Measurements from ENCODE around the gene TRIM46. TPM values are rescaled to one million over a fixed set of nuclear protein-coding genes. Genes with fewer than 3 reads are reported as not detected.

TRIM46 gene
- total and polyA plus RNA-seq, 9 of the 15 experiments (the other 6 are each of a cell fraction or from before 2014, with no cell fraction given) = 0.05 to 0.60 (median 0.16) TPM; not detected in 3

DNA sequence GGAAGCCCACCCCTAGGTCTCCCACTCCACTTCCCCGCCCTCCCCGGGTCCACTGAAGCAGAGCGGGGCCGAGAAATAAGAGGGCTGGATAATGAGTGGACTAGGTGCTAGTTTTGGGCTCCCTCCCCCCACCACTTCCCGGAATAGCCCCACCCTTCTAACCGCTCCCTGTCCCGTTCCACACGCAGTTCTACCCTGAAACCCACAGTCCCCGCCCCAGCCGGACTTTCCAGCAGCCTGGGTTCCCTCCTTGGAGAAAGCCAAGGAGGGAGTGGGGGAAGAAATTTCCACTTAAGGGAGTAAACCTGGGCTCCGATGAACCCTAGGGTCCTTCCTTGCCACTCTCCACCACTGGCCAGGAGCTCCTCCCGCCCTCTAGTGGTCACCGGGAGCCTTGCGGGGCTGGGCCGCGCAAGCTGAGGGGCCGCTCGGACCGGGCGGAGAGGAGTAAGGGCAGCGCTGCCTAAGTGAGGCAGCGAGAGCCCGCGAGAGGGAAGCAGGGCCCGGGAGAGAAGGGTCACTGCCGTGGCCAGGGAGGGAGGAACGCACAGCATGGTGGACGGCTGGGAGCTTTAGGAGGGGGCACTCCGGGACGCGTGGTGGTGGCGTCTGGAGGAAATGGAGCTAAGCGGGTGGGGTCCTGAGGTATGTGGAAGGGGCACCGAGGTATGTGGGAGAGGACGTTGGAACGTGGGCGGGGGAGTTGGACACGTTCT lies 19.8 kb downstream of the TRIM46 start (continued):
- TF ChIP-seq, protein P1, sequence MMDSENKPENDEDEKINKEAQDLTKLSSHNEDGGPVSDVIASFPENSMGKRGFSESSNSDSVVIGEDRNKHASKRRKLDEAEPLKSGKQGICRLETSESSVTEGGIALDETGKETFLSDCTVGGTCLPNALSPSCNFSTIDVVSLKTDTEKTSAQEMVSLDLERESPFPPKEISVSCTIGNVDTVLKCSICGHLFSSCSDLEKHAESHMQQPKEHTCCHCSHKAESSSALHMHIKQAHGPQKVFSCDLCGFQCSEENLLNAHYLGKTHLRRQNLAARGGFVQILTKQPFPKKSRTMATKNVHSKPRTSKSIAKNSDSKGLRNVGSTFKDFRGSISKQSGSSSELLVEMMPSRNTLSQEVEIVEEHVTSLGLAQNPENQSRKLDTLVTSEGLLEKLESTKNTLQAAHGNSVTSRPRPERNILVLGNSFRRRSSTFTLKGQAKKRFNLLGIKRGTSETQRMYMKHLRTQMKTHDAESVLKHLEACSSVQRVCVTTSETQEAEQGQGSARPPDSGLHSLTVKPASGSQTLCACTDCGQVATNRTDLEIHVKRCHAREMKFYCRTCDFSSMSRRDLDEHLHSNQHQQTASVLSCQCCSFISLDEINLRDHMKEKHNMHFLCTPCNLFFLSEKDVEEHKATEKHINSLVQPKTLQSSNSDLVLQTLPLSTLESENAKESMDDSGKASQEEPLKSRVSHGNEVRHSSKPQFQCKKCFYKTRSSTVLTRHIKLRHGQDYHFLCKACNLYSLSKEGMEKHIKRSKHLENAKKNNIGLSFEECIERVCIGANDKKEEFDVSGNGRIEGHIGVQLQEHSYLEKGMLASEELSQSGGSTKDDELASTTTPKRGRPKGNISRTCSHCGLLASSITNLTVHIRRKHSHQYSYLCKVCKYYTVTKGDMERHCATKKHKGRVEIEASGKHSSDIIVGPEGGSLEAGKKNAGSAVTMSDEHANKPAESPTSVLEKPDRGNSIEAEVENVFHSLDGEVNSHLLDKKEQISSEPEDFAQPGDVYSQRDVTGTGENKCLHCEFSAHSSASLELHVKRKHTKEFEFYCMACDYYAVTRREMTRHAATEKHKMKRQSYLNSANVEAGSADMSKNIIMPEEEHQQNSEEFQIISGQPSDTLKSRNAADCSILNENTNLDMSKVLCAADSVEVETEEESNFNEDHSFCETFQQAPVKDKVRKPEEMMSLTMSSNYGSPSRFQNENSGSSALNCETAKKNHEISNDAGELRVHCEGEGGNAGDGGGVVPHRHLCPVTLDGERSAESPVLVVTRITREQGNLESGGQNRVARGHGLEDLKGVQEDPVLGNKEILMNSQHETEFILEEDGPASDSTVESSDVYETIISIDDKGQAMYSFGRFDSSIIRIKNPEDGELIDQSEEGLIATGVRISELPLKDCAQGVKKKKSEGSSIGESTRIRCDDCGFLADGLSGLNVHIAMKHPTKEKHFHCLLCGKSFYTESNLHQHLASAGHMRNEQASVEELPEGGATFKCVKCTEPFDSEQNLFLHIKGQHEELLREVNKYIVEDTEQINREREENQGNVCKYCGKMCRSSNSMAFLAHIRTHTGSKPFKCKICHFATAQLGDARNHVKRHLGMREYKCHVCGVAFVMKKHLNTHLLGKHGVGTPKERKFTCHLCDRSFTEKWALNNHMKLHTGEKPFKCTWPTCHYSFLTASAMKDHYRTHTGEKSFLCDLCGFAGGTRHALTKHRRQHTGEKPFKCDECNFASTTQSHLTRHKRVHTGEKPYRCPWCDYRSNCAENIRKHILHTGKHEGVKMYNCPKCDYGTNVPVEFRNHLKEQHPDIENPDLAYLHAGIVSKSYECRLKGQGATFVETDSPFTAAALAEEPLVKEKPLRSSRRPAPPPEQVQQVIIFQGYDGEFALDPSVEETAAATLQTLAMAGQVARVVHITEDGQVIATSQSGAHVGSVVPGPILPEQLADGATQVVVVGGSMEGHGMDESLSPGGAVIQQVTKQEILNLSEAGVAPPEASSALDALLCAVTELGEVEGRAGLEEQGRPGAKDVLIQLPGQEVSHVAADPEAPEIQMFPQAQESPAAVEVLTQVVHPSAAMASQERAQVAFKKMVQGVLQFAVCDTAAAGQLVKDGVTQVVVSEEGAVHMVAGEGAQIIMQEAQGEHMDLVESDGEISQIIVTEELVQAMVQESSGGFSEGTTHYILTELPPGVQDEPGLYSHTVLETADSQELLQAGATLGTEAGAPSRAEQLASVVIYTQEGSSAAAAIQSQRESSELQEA (IDR thresholded peaks at IDR 0.05; ENCODE audit: low read depth) = peak; percentile 10; the same call in 1 of the 2 replicates
- TF ChIP-seq MEF2A (IDR thresholded peaks at IDR 0.05; ENCODE audit: control insufficient read depth, low read depth, low read length) = 0 out of 2 replicates have a peak, but pooled peaks have one; percentile 30
- peak; percentile 94 for TF ChIP-seq CTBP1 (IDR thresholded peaks at IDR 0.05; ENCODE audit: borderline replicate concordance)
- no peak for TF ChIP-seq HMG20B (CRISPR knock-in tag; IDR thresholded peaks at IDR 0.05)
- TF ChIP-seq, protein P2, sequence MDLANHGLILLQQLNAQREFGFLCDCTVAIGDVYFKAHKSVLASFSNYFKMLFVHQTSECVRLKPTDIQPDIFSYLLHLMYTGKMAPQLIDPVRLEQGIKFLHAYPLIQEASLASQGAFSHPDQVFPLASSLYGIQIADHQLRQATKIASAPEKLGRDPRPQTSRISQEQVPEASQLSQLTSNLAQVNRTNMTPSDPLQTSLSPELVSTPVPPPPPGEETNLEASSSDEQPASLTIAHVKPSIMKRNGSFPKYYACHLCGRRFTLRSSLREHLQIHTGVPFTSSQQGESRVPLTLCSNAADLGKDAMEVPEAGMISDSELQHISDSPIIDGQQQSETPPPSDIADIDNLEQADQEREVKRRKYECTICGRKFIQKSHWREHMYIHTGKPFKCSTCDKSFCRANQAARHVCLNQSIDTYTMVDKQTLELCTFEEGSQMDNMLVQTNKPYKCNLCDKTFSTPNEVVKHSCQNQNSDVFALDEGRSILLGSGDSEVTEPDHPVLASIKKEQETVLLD (IDR thresholded peaks at IDR 0.05) = peak; percentile 71; the same call in 1 of the 2 replicates
- TF ChIP-seq, protein P3, sequence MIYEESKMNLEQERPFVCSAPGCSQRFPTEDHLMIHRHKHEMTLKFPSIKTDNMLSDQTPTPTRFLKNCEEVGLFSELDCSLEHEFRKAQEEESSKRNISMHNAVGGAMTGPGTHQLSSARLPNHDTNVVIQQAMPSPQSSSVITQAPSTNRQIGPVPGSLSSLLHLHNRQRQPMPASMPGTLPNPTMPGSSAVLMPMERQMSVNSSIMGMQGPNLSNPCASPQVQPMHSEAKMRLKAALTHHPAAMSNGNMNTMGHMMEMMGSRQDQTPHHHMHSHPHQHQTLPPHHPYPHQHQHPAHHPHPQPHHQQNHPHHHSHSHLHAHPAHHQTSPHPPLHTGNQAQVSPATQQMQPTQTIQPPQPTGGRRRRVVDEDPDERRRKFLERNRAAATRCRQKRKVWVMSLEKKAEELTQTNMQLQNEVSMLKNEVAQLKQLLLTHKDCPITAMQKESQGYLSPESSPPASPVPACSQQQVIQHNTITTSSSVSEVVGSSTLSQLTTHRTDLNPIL (CRISPR knock-in tag; IDR thresholded peaks at IDR 0.05) = no peak
- TF ChIP-seq RBM15 (IDR thresholded peaks at IDR 0.05; ENCODE audit: insufficient read depth, low read length) = no peak
- no peak for TF ChIP-seq CBX5 (IDR thresholded peaks at IDR 0.05; ENCODE audit: borderline replicate concordance, low read depth)
- no peak for TF ChIP-seq BMI1 (IDR thresholded peaks at IDR 0.05; ENCODE audit: low read length)
- no peak for TF ChIP-seq RBM39 (optimal IDR thresholded peaks at IDR 0.05; ENCODE audit: low read depth, low read length)
- no peak for TF ChIP-seq ZNF445 (CRISPR knock-in tag; IDR thresholded peaks at IDR 0.05; ENCODE audit: low read depth)
- TF ChIP-seq ZNF121 (CRISPR knock-in tag; conservative IDR thresholded peaks at IDR 0.05) = no peak
- no peak for TF ChIP-seq MTA2 (IDR thresholded peaks at IDR 0.05; ENCODE audit: low read depth)
